ENCODE measurements around the gene STXBP6.

Gene STXBP6

GRCh38 chr14:24866067-24866639 is 183.8 kb downstream of the STXBP6 start:
- Histone ChIP-seq H3K27ac (replicated peaks) (no peak overlapping the region), H3K4me3 (replicated peaks; ENCODE audit: insufficient read depth, low read length) (no peak overlapping the region), H3K27me3 (ENCODE audit: insufficient read depth, poor library complexity, severe bottlenecking) (no peaks in the 10 kb centered on the region)
- DNase-seq (ENCODE audit: low read depth in 1 of 2, low spot score in 1 of 2): no peak
- TF ChIP-seq, protein P1, sequence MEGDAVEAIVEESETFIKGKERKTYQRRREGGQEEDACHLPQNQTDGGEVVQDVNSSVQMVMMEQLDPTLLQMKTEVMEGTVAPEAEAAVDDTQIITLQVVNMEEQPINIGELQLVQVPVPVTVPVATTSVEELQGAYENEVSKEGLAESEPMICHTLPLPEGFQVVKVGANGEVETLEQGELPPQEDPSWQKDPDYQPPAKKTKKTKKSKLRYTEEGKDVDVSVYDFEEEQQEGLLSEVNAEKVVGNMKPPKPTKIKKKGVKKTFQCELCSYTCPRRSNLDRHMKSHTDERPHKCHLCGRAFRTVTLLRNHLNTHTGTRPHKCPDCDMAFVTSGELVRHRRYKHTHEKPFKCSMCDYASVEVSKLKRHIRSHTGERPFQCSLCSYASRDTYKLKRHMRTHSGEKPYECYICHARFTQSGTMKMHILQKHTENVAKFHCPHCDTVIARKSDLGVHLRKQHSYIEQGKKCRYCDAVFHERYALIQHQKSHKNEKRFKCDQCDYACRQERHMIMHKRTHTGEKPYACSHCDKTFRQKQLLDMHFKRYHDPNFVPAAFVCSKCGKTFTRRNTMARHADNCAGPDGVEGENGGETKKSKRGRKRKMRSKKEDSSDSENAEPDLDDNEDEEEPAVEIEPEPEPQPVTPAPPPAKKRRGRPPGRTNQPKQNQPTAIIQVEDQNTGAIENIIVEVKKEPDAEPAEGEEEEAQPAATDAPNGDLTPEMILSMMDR (IDR thresholded peaks at IDR 0.05; ENCODE audit: insufficient read depth, low read length): no peak
- TF ChIP-seq GABPA (IDR thresholded peaks at IDR 0.05; ENCODE audit: low read depth) (no peak), SPI1 (IDR thresholded peaks at IDR 0.05; ENCODE audit: borderline replicate concordance, low read depth) (no peak), POLR2AphosphoS5 (IDR thresholded peaks at IDR 0.05; ENCODE audit: low read depth) (no peak)
- TF ChIP-seq, protein P2, sequence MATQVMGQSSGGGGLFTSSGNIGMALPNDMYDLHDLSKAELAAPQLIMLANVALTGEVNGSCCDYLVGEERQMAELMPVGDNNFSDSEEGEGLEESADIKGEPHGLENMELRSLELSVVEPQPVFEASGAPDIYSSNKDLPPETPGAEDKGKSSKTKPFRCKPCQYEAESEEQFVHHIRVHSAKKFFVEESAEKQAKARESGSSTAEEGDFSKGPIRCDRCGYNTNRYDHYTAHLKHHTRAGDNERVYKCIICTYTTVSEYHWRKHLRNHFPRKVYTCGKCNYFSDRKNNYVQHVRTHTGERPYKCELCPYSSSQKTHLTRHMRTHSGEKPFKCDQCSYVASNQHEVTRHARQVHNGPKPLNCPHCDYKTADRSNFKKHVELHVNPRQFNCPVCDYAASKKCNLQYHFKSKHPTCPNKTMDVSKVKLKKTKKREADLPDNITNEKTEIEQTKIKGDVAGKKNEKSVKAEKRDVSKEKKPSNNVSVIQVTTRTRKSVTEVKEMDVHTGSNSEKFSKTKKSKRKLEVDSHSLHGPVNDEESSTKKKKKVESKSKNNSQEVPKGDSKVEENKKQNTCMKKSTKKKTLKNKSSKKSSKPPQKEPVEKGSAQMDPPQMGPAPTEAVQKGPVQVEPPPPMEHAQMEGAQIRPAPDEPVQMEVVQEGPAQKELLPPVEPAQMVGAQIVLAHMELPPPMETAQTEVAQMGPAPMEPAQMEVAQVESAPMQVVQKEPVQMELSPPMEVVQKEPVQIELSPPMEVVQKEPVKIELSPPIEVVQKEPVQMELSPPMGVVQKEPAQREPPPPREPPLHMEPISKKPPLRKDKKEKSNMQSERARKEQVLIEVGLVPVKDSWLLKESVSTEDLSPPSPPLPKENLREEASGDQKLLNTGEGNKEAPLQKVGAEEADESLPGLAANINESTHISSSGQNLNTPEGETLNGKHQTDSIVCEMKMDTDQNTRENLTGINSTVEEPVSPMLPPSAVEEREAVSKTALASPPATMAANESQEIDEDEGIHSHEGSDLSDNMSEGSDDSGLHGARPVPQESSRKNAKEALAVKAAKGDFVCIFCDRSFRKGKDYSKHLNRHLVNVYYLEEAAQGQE (IDR thresholded peaks at IDR 0.05; ENCODE audit: insufficient replicate concordance, low read depth): no peak

DNA sequence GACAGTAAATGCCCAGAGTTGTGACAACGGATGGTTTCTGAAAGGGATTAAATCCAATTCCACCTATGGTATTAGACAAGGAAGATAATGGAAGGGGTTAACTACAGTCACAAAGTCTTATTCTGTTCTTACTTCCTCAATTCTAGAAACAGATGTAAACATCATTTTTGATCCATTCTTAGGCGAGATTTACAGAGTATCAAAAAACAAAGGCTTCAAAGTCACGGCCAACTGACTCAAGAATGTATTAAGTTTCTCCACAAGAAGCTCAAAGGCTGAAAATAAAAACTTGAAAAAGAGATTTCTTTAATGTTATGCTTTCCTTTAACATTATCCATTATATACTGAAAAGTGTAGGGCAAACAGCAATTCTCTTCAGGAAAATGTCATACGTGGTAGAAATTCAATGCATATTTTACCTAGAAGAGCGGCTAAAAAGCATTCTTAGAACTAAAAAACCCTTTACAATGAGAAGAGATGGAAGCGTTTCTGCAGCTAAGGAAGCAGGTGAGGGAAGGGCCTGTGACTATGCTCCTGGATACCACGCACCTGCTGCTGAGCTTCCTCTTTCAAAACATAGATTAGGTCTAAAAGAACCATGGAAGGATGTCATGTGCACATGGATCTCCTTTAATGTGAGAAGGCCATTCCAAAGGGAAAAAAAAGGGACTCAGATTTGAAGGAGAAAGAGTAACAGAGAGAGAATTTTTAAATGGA is 185.8 kb downstream of the STXBP6 start:
- H3K27ac ChIP-seq (replicated peaks): no peak overlapping the region
- TF ChIP-seq, protein P1 (IDR thresholded peaks at IDR 0.05; ENCODE audit: insufficient read depth, low read length): no peak
- no peak for TF ChIP-seq SPI1 (IDR thresholded peaks at IDR 0.05; ENCODE audit: borderline replicate concordance, low read depth)
- TF ChIP-seq GABPA (IDR thresholded peaks at IDR 0.05; ENCODE audit: low read depth): no peak
- no peak for DNase-seq (ENCODE audit: low read depth in 1 of 2, low spot score in 1 of 2)
- no peak overlapping the region for H3K4me3 ChIP-seq (replicated peaks; ENCODE audit: insufficient read depth, low read length)
- H3K27me3 ChIP-seq (ENCODE audit: insufficient read depth, poor library complexity, severe bottlenecking): no peaks in the 10 kb centered on the region

DNA sequence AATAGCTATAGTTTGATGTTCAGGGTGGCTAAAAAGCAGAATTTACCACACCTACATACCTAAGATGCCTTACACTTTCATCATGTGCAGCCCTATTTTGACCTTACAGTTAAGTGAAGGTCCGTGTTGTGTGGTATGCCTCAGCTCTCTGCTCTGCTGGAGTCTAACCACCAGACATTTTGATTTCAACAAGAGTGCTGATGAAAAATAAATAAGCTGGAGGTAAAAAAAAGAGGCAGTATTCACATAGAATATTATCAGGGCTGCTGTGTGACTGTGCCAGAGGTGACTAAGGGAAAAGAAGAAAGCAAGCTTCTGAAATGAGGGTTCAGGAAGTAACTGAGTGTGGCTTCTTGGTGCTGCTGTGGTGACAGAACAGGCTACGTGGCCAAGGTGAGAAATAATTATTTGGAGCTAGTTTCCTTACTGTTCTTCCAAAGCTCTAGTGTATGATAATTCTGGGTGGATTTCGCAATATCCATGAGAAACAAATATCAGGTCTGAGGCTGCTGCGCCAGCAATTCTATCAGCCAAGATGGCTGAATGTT is 188.8 kb downstream of the STXBP6 start:
- H3K4me3 ChIP-seq (replicated peaks; ENCODE audit: insufficient read depth, low read length): no peak overlapping the region
- no peak overlapping the region for H3K27ac ChIP-seq (replicated peaks)
- TF ChIP-seq SPI1 (IDR thresholded peaks at IDR 0.05; ENCODE audit: borderline replicate concordance, low read depth) (no peak), GABPA (IDR thresholded peaks at IDR 0.05; ENCODE audit: low read depth) (no peak)
- TF ChIP-seq, protein P2 (IDR thresholded peaks at IDR 0.05; ENCODE audit: insufficient replicate concordance, low read depth): no peak
- DNase-seq (ENCODE audit: low read depth in 1 of 2, low spot score in 1 of 2): no peak
- H3K27me3 ChIP-seq (ENCODE audit: insufficient read depth, poor library complexity, severe bottlenecking): no peaks in the 10 kb centered on the region

- Histone ChIP-seq H3K27me3 (ENCODE audit: insufficient read depth, poor library complexity, severe bottlenecking) (no peaks in the 10 kb centered on the region), H3K4me3 (replicated peaks; ENCODE audit: insufficient read depth, low read length) (no peak overlapping the region), H3K27ac (replicated peaks) (no peak overlapping the region)
- TF ChIP-seq POLR2AphosphoS5 (IDR thresholded peaks at IDR 0.05; ENCODE audit: low read depth) (no peak), SPI1 (IDR thresholded peaks at IDR 0.05; ENCODE audit: borderline replicate concordance, low read depth) (no peak), GABPA (IDR thresholded peaks at IDR 0.05; ENCODE audit: low read depth) (no peak)
- TF ChIP-seq, protein P1 (IDR thresholded peaks at IDR 0.05; ENCODE audit: insufficient read depth, low read length): no peak
- TF ChIP-seq, protein P2 (IDR thresholded peaks at IDR 0.05; ENCODE audit: insufficient replicate concordance, low read depth): no peak
- DNase-seq (ENCODE audit: low read depth in 1 of 2, low spot score in 1 of 2): no peak
These were observed 190.4 kb downstream of the STXBP6 start for GRCh38 chr14:24859559-24859958.
